Osteoblast (primary cell): ENCODE results near the gene CISTR. TPM values are rescaled to one million over a fixed set of nuclear protein-coding genes. Genes with fewer than 3 reads are reported as not detected.
A peak's percentile ranks its signal among the peaks of the same experiment; 100 is the strongest.

Experiments
- DNase-seq: peaks from one replicate; pipeline ENCODE4 v3.0.0; 2011; ENCODE audit warnings: low spot score, mixed read lengths; ENCODE audit not compliant: insufficient read length; ENCODE audit errors: missing footprints
- H2AFZ ChIP-seq: 2 replicates; pipeline ENCODE4 v1.6.0; 2011; ENCODE audit warnings: mild to moderate bottlenecking, low read length
- H3K27ac ChIP-seq: 2 replicates; pipeline ENCODE4 v1.5.1; 2011; ENCODE audit warnings: mild to moderate bottlenecking, low read depth, low read length, moderate library complexity
- H3K27me3 ChIP-seq: 2 replicates; pipeline ENCODE4 v1.6.0; 2012; ENCODE audit warnings: mild to moderate bottlenecking, control low read depth, inconsistent platforms, low read length, moderate library complexity; ENCODE audit not compliant: insufficient read depth
- H3K36me3 ChIP-seq: 2 replicates; pipeline ENCODE4 v1.5.1; 2011; ENCODE audit warnings: mild to moderate bottlenecking, low read length, control low read depth, moderate library complexity; ENCODE audit not compliant: insufficient read depth
- H3K4me1 ChIP-seq: 2 replicates; pipeline ENCODE4 v1.5.1; 2011; ENCODE audit warnings: mild to moderate bottlenecking, low read length, control low read depth, moderate library complexity; ENCODE audit not compliant: insufficient read depth
- H3K4me2 ChIP-seq: 2 replicates; pipeline ENCODE4 v1.6.0; 2011; ENCODE audit warnings: mild to moderate bottlenecking, low read length; ENCODE audit not compliant: insufficient read depth
- H3K4me3 ChIP-seq: fragments of 200-600 bp; sonication (generic); 3 replicates; pipeline ENCODE4 v1.5.1; 2012; ENCODE audit warnings: mild to moderate bottlenecking, low read length, inconsistent platforms; ENCODE audit not compliant: insufficient read depth
- H3K79me2 ChIP-seq: 2 replicates; pipeline ENCODE4 v1.6.0; 2012; ENCODE audit warnings: mild to moderate bottlenecking, low read length, control low read depth, inconsistent platforms; ENCODE audit not compliant: insufficient read depth
- H3K9me3 ChIP-seq: 2 replicates; pipeline ENCODE4 v1.5.1; 2011; ENCODE audit warnings: low read depth, low read length, control low read depth
- H4K20me1 ChIP-seq: 2 replicates; pipeline ENCODE4 v1.6.0; 2012; ENCODE audit warnings: mild to moderate bottlenecking, low read length, control low read depth; ENCODE audit not compliant: insufficient read depth
- CTCF ChIP-seq: IDR thresholded peaks from 2 replicates; pipeline ENCODE4 v1.5.1; 2011; ENCODE audit warnings: mild to moderate bottlenecking, low read depth, low read length, moderate library complexity; ENCODE audit errors: extremely low read depth
- total RNA-seq: library from RNA; depleted of rRNA; stranded (reverse); fragments of >200 nt; gene quantifications from 2 replicates; pipeline ENCODE4 v1.2.3, GENCODE V29; 2012

The CISTR gene
- total RNA-seq, 1 donor, result not detected

GRCh38 chr12:53770281-53770680 lies 18.5 kb upstream of the CISTR start:
- Histone ChIP-seq H3K9me3 (no peaks in the 10 kb centered on the region), H3K4me2 (peak overlapping the region; percentile 56), H3K36me3 (no peaks in the 10 kb centered on the region), H3K79me2 (no peaks in the 10 kb centered on the region), H3K4me1 (peaks cover 23% of the 10 kb centered on the region), H2AFZ (no peak overlapping the region), H3K27me3 (peaks cover 4% of the 10 kb centered on the region), H3K27ac (peak overlapping the region; percentile 51), H4K20me1 (no peaks in the 10 kb centered on the region), H3K4me3 (no peak overlapping the region)
- TF ChIP-seq CTCF, result no peak
- no peak for DNase-seq

- Histone ChIP-seq H3K4me1 (peaks cover 23% of the 10 kb centered on the region), H3K36me3 (no peaks in the 10 kb centered on the region), H4K20me1 (no peaks in the 10 kb centered on the region), H3K9me3 (no peaks in the 10 kb centered on the region), H2AFZ (no peak overlapping the region), H3K27ac (no peak overlapping the region), H3K4me2 (peak overlapping the region; percentile 56), H3K27me3 (peaks cover 9% of the 10 kb centered on the region), H3K79me2 (no peaks in the 10 kb centered on the region), H3K4me3 (no peak overlapping the region)
- no peak for TF ChIP-seq CTCF
- DNase-seq, result no peak
These were observed 17.2 kb upstream of the CISTR start for GRCh38 chr12:53768976-53769375.

DNA sequence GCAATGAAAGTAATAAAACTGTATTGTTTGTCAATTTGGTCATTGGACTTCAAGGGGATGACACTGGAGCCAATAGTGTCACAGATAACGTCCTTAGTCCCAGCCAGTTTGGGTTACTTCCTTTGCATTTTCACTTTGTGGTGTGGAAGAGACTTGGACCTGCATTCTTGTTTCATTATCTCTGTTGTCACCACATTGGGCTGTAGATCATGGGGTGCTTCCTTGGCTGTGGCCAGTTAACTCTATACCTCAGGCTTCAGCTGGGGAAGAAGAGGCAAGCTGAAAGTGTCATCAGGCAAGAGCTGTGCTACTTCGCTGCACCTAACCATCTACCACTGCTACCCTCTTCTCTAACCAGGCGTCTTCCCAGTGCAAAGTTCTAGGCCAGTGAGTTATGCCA lies 15.1 kb upstream of the CISTR start:
- Histone ChIP-seq H3K27me3 (peaks cover 28% of the 10 kb centered on the region), H2AFZ (no peak overlapping the region), H3K36me3 (no peaks in the 10 kb centered on the region), H3K4me2 (no peak overlapping the region), H3K79me2 (no peaks in the 10 kb centered on the region), H3K27ac (no peak overlapping the region), H4K20me1 (no peaks in the 10 kb centered on the region), H3K4me3 (no peak overlapping the region), H3K4me1 (peaks cover 23% of the 10 kb centered on the region), H3K9me3 (no peaks in the 10 kb centered on the region)
- no peak for TF ChIP-seq CTCF
- no peak for DNase-seq

DNA sequence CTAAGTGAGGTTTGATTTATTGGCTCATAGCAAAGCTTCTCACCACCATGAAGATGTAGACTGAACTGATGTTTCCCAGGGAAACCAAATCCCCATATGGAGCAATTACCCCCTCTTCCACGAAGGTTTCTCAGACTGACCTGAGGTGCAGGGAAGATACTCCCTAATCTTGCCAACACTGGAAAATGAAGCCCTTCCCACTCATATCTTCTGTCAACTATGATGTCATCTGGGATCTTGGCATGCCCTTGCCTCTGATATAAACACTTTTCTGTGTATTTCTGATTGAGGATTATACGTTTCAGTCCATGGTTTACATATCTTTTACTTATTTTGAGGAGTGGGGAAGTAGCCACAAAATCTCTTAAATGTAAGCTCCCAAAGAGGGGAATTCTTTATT lies 14.1 kb upstream of the CISTR start:
- no peaks in the 10 kb centered on the region for H3K36me3 ChIP-seq
- TF ChIP-seq CTCF, result no peak
- no peak overlapping the region for H3K4me2 ChIP-seq
- no peak overlapping the region for H3K27ac ChIP-seq
- no peaks in the 10 kb centered on the region for H3K79me2 ChIP-seq
- no peaks in the 10 kb centered on the region for H4K20me1 ChIP-seq
- no peak overlapping the region for H2AFZ ChIP-seq
- H3K27me3 ChIP-seq, result peaks cover 28% of the 10 kb centered on the region
- H3K4me3 ChIP-seq, result no peak overlapping the region
- H3K4me1 ChIP-seq, result peaks cover 21% of the 10 kb centered on the region
- H3K9me3 ChIP-seq, result no peaks in the 10 kb centered on the region
- no peak for DNase-seq
